ENCODE data around the gene SVIL.
"Not testable (repeated sequence)": the region's sequence is repeated elsewhere in the genome, so short reads cannot be mapped to it uniquely, and the experiment has no call there.

DNA sequence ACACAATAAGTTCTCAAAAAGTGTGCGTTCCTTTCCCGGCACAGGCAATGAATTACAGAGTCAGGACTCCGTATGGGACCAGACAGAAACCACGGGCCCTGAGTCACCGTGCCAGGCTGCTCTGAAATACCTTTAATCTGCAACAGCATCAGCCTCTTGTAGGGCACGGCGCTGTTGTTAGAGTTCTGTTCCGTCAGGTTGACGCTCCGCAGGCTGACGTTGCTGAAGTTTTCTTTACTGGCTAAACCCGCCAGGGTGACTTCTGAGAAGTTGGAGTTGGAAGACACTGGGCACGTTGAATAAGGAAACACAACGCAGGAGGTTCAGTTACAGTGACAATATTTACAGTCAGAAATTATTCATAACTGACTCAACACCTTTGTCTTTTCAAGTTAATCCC is 146.3 kb downstream of the SVIL start:
- TF ChIP-seq POLR2A, POLR2AphosphoS5 (IDR thresholded peaks at IDR 0.05): not testable (repeated sequence)
- TF ChIP-seq, protein P1, sequence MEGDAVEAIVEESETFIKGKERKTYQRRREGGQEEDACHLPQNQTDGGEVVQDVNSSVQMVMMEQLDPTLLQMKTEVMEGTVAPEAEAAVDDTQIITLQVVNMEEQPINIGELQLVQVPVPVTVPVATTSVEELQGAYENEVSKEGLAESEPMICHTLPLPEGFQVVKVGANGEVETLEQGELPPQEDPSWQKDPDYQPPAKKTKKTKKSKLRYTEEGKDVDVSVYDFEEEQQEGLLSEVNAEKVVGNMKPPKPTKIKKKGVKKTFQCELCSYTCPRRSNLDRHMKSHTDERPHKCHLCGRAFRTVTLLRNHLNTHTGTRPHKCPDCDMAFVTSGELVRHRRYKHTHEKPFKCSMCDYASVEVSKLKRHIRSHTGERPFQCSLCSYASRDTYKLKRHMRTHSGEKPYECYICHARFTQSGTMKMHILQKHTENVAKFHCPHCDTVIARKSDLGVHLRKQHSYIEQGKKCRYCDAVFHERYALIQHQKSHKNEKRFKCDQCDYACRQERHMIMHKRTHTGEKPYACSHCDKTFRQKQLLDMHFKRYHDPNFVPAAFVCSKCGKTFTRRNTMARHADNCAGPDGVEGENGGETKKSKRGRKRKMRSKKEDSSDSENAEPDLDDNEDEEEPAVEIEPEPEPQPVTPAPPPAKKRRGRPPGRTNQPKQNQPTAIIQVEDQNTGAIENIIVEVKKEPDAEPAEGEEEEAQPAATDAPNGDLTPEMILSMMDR (IDR thresholded peaks at IDR 0.05), result not testable (repeated sequence)
